GM19452 (cell line): ENCODE results near the gene HOXC10.

Experiments used
- ATAC-seq: cut with Tn5 transposase; IDR thresholded peaks from one replicate; pipeline ENCODE4 v1.9.1; 2021; ENCODE audit not compliant: unreplicated experiment

HOXC10 gene

DNA sequence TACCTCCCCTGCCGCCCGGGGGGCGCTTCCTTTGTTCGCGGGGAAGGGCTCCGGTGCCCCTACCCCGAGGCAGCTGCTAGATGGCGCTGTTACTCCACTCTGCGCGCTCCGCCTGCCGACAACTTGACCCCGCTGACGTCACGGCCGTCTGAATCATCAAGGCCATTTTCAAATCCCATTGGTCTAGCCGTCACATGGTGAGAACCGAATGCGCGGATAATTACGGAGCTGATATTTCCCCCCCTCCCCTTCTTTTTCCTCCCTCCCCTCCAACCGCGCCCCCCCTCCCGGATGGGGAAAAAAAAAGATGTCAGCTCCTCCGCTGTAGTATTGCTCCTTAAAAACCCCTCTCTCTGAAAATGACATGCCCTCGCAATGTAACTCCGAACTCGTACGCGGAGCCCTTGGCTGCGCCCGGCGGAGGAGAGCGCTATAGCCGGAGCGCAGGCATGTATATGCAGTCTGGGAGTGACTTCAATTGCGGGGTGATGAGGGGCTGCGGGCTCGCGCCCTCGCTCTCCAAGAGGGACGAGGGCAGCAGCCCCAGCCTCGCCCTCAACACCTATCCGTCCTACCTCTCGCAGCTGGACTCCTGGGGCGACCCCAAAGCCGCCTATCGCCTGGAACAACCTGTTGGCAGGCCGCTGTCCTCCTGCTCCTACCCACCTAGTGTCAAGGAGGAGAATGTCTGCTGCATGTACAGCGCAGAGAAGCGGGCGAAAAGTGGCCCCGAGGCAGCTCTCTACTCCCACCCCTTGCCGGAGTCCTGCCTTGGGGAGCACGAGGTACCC is at the start of gene HOXC10:
Gene HOXC10, plus strand, starts transcription at position 246 of the 791 bp plus-strand sequence. Its CDS starts 114 bp downstream, at position 360.
- no peak for ATAC-seq

DNA sequence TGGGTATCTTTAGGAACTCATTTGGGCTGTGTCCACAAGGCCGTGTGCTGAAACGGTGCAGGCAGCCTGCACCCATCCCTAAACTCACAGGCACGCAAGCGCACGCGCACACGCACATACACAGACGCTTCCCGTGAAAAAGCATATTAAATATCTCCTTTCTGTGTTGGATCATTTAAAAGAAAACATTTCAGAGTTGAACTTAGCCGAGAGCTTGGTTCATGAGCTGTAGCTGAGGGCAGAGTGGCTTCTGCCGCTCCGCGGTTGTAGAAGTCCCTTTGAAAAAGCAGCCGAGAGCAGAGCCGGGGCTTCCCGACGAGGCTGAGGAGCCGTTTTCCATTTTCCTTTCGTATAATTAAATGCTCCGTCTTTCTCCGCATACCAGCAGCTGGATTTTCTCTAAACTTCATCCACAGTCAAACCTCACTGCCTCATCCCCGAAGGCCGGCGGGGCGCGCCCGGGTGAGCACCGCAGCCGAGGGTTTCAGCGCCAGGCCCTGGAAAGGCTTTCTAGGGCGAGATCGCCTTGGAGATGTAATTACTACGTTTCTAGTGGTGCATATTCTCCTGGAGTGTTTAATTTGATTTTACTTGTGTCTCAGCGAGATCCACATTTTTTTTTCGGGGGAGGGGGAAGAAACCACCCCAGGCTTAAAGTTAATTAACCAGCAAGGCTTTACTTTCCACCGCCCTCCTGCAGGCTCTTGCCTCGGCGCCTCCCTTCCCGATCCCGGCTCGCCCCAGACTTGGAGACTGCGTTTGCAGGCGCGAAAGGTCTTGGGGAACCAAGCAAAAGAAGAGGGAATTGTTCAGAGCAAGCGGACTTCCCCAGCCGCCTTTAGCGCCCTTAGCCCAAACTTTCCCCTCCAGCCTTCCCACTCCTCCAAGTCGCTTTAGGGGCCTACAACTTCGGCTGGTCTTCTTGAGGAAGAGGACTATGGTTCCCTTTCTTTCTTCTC is 49.3 kb upstream of the HOXC10 start:
- no peak for ATAC-seq

DNA sequence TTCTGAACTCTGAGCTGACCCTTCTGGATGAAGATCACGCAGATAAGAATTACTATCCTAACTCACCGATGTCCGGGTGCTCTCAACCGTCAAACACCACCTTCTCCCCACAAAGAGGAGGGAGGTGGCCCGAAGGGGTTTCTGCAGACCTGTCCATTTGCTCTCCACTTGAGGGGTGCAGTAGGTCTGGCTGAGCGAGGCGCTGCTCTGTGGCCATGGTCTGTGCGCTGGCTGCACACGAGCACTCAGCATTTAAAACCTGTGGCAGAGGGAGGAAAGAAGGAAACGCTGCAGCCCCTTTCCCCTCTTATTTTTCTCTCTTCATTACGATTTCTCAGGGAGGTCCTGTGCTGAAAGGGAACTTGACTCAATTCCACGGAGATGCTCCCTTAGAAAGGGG is 47.8 kb upstream of the HOXC10 start:
- no peak for ATAC-seq

DNA sequence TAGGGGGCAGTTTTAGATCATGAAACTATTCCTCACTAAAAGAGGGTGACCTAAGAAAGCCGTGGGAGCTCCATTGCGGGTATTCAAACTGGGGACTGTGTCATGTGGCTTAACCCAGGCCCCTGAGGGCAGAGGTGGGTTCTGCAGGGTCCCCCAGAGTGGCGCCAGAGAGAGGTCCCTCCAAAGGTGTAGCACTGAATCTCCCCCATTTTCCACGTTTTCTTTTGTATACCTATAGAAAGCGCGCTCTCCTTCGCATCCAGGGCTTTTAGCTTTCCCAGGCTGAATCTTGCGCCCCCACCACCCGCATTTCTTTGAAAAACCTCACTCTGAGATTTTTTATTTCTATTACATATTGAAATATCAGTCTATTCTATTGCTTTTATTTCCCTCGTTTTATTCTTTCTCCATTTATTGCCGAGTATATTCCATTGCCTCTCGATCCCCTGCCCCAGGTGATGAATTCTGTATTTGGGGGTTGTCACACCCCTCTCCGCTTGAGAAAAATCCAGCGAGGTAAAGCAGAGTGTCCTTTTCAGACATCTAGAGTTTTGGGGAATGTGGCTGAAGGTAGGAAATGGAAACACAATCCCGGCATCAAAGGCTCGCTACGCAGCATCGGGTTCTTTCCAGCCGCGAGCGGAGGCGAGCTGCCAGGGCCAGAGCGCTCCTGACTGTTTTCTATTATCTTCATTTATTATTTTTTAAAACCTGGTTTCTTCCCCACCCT is 47.2 kb upstream of the HOXC10 start:
- no peak for ATAC-seq

DNA sequence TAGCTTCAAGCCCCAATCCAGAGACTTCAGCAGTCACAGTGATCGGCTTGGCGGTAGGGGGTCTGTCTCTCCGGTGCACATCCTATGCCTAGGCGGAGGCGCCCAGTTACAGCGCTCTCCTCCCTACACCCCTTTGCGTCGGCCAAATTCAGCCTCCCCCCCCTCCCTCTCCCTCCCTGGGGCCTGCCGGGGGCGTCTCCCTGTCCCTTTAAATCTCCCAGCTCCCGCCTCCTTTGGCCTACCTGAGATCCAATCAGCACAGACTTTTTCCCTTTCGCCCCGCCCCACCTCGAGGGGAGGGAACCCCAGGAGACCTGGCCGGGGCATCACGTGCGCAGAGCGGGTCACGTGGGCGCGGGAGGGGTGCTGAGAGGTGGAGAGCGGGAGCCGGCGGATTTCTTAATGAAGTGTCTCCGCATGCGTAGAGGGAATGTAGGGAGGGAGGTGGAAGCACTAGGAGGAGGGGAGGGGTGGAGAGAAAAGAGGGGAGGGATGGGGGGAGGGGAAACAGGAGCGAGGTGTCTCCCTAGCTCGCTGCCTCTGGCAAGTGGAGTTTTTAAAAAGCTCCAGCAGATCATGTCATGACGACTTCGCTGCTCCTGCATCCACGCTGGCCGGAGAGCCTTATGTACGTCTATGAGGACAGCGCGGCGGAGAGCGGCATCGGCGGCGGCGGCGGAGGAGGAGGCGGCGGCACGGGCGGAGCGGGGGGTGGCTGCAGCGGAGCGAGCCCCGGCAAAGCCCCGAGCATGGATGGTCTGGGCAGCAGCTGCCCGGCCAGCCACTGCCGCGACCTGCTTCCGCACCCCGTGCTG is 46.4 kb upstream of the HOXC10 start, which contains the start of gene HOXC13:
Gene HOXC13, plus strand, starts transcription at position 506 of the 815 bp plus-strand sequence. Its CDS starts 76 bp downstream, at position 582.
- ATAC-seq = no peak

DNA sequence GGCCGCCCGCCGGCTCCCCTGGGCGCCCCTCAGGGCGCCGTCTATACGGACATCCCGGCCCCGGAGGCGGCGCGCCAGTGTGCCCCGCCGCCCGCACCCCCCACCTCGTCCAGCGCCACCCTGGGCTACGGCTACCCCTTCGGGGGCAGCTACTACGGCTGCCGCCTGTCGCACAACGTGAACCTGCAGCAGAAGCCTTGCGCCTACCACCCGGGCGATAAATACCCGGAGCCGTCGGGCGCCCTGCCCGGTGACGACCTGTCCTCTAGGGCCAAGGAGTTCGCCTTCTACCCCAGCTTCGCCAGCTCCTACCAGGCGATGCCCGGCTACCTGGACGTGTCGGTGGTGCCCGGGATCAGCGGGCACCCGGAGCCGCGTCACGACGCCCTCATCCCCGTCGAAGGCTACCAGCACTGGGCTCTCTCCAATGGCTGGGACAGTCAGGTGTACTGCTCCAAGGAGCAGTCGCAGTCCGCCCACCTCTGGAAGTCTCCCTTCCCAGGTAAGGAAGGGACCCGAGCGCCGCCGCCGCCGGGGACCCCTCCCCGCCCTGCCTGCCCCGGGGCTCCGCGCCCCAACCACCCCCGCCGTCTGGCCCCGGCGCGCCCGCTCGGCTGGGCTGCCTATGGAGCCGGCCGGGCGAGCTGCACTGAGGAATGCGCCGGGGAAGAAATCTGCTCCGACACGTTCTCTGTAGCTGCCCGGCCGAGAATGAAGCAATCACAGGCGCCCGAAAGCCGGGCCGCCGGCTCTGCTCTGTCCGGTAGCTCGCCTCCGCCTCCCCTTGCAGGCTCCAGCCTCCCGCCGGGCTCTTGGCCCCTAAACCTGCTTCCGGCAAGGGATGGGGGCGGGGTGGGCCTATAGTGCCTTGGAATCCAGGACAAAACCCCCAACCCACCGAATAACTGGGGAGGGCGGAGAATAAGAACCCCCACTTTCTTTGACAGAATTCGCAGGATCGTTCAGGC is 45.5 kb upstream of the HOXC10 start:
- no peak for ATAC-seq

DNA sequence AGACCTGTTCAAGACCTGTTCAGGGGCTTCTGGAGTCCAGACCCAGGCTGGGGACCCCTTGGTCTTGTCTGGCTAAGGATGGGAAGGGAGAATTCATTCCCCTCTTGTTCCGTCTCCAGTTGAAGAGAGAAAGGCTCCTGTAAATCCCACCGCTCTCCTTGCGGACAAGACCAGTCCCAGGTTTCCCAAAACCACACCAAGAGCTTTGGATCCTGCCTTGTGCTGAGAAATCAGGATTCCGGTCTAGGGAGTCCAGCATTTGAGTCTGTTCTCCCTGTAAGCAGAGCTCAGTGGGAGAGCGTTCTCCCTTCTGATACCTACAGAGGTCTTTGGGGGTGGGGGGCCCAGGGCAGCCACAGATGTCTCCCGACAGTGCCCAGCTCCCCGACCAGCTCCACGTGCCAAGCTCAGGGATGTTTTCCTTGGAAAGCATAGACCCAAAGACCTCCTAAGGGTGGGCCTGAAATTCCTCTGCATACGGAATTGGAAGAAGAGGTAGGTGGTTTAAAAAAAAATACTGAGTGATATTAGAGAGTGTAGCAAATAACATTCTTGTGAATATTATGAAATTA is 44.4 kb upstream of the HOXC10 start:
- ATAC-seq = no peak

DNA sequence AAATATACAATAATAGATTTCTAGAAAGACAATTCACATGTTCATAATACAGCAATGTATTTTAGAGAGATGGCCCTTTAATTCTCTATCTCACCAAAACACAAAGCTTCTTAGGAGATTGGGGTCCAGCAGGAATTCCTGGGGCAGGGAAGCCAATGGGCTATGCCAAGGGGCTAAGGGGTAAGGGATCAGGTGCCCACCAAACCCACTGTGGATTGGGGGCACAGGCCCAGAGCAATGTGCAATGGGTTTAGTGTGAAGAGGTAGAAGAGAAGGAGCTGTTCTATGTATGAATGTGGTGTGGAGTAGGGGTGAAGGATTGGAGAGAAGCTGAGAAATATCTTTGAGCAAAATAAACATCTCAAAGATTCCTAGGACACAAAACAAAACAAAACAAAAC is 43.8 kb upstream of the HOXC10 start:
- ATAC-seq = no peak

DNA sequence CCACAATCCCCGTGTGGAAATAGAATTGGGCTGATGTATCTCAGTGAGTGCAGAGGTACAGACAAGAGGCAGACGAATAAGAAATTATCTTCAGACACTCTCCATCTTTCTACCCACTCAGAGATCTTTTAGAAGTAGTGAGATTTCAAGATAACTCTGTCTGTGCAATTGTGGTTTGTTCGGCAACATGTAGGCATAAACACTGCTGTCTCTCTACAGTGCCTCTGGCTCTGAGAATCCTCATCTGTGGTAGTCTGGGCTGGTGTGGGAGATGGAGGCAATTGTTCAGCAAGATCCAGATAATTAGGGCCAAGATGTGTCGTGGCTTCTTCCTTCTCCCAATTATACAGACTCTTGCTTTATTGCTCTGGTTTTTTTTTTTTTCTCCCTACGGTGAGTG is 43.2 kb upstream of the HOXC10 start:
- no peak for ATAC-seq

DNA sequence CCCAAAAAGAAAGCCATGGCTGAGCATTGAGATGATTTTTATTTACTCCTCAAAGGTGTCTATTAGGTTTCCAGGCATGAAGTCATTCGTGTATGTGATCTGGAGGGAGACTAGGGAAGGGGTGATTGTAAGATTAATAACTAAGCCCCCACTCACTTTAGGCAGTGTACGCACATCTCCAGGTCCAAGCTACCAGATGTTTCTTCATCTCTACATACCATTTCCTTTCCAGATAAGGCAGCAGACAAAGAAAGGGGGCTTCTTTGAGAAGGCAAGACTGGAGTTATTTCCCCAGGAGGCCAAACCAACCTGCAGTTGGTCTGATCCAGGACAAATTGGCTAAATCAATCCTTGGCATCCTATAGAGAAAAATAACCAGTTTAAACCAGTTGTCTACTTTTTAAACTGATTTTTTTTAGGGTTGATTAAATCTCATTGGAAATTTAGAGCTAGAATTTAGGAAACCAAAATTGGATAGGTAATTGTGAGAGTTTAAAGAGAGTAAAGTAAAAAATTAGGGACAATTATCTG is 42.4 kb upstream of the HOXC10 start:
- no peak for ATAC-seq

DNA sequence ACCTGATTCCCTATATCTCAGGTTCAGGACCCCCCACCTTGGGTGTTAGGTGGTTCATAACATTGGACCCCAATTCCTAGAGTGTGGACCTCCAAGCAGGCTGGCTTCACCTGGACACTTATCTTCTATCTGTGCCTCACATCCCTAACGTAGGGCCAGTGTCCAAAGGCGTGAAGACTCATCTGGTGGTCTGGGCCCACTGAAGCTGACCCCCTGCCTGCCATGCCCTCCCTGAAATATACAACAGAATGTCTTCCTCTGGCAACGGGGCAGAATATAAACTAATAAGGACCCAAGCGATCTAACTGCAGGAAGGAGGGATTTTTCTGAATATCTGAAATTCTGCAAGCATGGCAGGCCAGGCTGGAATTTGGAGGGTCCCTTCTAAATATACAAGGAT is 40.7 kb upstream of the HOXC10 start:
- ATAC-seq = no peak

DNA sequence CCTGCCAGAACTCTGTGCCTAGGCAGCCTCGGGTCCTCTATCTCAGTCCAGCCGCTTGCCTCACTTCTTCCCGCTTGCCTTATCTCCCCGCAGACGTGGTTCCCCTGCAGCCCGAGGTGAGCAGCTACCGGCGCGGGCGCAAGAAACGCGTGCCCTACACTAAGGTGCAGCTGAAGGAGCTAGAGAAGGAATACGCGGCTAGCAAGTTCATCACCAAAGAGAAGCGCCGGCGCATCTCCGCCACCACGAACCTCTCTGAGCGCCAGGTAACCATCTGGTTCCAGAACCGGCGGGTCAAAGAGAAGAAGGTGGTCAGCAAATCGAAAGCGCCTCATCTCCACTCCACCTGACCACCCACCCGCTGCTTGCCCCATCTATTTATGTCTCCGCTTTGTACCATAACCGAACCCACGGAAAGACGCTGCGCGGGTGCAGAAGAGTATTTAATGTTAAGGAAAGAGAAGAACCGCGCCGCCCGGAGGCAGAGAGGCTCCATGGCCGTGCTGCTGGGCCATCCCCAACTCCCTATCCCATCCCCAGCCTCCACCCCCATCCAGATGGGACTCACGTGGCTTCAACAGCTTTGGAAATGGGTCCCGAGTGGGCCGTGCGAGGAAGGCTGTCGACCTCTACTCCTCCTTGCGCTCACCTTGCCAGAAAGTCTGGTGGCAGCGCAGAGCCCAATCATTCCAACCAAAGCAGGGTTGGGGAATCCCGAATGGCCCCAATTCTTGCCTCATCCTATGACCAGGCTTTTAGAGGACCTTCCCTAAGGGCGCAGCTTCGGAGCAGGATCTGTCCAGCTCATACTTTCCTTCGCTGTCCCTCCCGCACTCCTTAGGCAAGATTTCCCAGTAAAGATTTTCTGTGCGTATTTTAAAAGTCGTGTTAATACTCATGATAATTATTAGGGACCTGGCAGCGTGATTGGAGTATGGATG is 39.8 kb upstream of the HOXC10 start:
- no peak for ATAC-seq

DNA sequence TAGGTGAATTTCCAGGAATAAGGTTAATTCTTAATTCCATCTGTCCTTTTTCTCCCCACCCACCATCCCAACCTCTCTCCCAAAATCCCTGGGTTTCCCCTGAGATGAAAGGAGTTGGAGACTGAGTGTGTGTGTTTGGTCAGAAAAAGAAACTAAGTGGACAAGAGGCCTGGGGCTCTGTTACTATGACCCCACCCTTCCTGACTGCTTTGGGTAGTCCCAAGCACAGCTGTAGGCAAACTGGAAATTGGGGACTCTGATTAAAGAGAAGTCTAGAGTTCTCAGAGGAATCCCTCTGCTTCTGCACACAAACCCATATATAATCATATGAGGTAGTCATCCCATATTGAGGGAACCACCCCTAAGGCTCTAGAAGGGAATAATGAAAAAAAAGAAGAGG is 37.2 kb upstream of the HOXC10 start:
- ATAC-seq = no peak

DNA sequence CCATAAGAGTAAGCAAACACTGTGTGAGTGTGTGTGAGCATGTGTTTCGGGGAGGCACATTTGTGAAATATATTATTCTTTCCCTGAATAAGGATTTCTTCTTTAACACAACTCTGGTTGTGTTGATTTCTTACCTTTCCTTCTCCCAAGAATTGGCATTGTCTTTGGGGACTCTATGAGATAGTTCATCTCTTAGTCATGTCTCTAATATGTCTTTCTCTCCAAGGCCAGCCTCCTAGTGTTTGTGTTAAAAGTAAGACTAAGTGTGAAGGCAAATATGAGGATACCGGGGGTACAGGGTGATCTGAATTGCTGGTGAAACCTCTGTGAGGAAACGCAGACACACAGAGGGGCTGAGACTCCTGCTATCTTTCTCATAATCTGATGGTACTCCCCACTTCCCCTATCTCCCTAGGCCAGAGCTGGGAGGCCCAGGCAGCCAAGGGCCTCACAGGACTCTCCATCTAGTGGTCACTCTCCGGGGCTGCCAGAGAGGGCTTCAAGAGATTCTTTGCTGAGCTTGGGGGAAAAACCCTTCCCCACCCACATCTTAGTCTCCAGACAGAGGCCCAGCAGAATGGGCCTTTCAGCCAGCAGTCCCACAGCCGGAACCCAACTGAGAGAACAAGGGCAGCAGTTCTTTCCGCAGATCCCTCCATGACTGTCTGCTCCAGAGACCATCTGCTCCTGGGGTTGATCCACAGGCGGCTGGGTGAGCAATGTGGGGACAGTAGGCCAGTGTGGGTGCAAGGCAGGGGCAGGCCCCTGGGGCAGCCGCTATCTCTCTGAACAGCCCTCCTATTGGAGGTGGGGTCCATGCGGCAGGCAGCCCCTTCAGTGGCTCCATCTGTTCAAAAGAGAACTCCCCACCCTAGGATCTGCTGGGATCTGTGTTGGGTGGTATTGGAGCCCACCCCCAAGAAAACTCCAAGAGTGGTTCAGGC is 36.0 kb upstream of the HOXC10 start:
- ATAC-seq = no peak

DNA sequence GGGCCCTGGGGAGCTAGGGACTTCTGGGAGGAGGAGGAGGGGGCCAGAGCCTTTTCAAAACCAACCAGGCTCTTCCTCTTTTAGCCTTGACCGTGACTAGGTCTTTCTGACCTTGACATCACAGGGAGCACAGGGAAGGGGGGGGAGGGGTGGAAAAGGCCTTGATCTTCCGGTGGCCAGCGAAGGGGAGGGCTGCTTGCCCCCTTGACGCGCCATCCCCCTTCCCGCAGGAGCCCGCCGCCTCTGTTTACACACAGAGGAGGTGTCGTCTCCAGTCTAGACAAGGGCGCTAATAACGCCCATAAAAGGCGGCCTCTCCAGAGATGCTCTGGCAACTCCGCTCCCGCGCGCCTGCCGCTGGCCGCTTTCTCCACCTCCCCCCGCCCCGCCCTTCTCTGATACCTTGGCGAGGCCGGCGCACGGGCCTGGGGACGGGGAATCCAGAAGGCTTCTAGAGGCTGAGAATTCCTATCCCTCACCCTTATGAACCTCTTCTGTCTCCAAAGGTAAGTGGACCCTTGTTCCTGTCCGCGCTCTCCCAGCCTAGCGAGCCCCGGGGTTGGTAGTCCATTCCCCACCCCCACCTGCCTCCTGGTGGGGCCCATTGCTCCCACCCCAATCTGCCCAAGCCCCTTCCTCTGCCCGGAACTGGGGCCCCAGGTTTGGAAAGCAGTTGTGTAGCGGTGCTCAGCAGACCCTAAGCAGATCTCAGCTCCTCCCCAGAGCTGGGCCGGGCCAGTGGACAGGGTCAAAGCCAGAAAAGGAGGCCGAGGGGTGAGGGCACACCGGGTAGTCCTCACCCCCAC is 35.1 kb upstream of the HOXC10 start:
- no peak for ATAC-seq

DNA sequence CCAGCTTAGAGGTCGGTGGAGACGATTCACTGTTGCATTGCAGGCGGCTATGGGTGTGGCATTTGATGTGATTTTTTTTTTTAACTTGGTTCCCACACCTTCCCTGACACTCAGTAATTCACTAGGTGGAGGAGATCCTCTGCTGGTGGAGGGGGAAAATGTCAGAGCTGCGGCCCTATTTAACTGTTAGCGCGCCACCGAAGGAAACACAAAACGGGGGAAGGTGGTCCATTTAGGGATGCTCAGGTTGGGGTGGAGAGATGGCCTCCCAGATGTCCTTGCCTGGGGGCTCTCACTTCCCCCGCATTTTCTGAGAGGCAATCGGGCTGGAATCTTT is 34.5 kb upstream of the HOXC10 start:
- ATAC-seq = no peak
